WTC11 (cell line): ENCODE data around the gene ZDHHC1. TPM values are rescaled to one million over a fixed set of nuclear protein-coding genes. Genes with fewer than 3 reads are reported as not detected.

Source experiments
- ATAC-seq: fragments of 200-7000 bp; cut with Tn5 transposase; 2 replicates; pipeline ENCODE4 v1.10.0; 2021; ENCODE audit warnings: mild to moderate bottlenecking, moderate library complexity
- CTCF ChIA-PET: fragments of 300-600 bp; sonication (Branson Sonifier 250); formaldehyde crosslinking; loops from one replicate; lab custom pipeline; 2021; ENCODE audit warnings: antibody characterized with exemption; lab: Charles Lee
- POLR2A ChIA-PET: fragments of 350-600 bp; sonication (Branson Sonifier 250); formaldehyde crosslinking; loops from one replicate; lab custom pipeline; 2021; ENCODE audit warnings: antibody characterized with exemption; lab: Charles Lee
- DNase-seq: peaks from one replicate; pipeline ENCODE4 v3.0.0; 2021; ENCODE audit warnings: low spot score
- H3K27ac Mint-ChIP-seq: 2 replicates; pipeline ENCODE4 v1.8.0; 2021; ENCODE audit warnings: mixed read lengths
- H3K27me3 Mint-ChIP-seq: 2 replicates; pipeline ENCODE4 v1.8.0; 2021; ENCODE audit warnings: low read depth, mild to moderate bottlenecking, moderate library complexity, mixed read lengths
- H3K36me3 Mint-ChIP-seq: 2 replicates; pipeline ENCODE4 v1.8.0; 2021; ENCODE audit warnings: mixed read lengths
- H3K4me1 Mint-ChIP-seq: 2 replicates; pipeline ENCODE4 v1.8.0; 2022; ENCODE audit warnings: mixed read lengths
- H3K4me3 Mint-ChIP-seq: 2 replicates; pipeline ENCODE4 v1.8.0; 2021; ENCODE audit warnings: mild to moderate bottlenecking, moderate library complexity, mixed read lengths
- H3K9me3 Mint-ChIP-seq: 2 replicates; pipeline ENCODE4 v1.8.0; 2021; ENCODE audit warnings: mixed read lengths
- AR ChIP-seq: fragments of 250-450 bp; sonication (Bioruptor Pico); IDR thresholded peaks from 2 replicates; pipeline ENCODE4 v1.9.0; 2021; ENCODE audit warnings: mild to moderate bottlenecking
- E2F5 ChIP-seq: sonication (generic); formaldehyde crosslinking; IDR thresholded peaks from 2 replicates; pipeline ENCODE4 v1.8.1; 2022; ENCODE audit warnings: mild to moderate bottlenecking, moderate library complexity, missing genetic modification reagents
- ERG ChIP-seq: fragments of 250-450 bp; sonication (Bioruptor Pico); IDR thresholded peaks from 2 replicates; pipeline ENCODE4 v1.8.0; 2021; ENCODE audit warnings: mild to moderate bottlenecking
- GABPB1 ChIP-seq: sonication (generic); formaldehyde crosslinking; IDR thresholded peaks from 2 replicates; pipeline ENCODE4 v1.8.1; 2023; ENCODE audit warnings: mild to moderate bottlenecking, missing genetic modification reagents
- JAZF1 ChIP-seq: fragments of 250-450 bp; sonication (Bioruptor Pico); IDR thresholded peaks from 2 replicates; pipeline ENCODE4 v1.9.0; 2021; ENCODE audit warnings: moderate library complexity, mild to moderate bottlenecking, inconsistent platforms
- MYBL2 ChIP-seq: sonication (generic); formaldehyde crosslinking; IDR thresholded peaks from 2 replicates; pipeline ENCODE4 v1.8.1; 2023; ENCODE audit warnings: mild to moderate bottlenecking, moderate library complexity, missing genetic modification reagents
- NFE2L1 ChIP-seq: sonication (generic); formaldehyde crosslinking; IDR thresholded peaks from 2 replicates; pipeline ENCODE4 v1.8.1; 2023; ENCODE audit warnings: missing genetic modification reagents
- NR1H2 ChIP-seq: sonication (generic); formaldehyde crosslinking; IDR thresholded peaks from 2 replicates; pipeline ENCODE4 v1.9.0; 2021; ENCODE audit warnings: mild to moderate bottlenecking, moderate library complexity, missing genetic modification reagents
- PREB ChIP-seq: sonication (generic); formaldehyde crosslinking; IDR thresholded peaks from 2 replicates; pipeline ENCODE4 v1.8.1; 2022; ENCODE audit warnings: mild to moderate bottlenecking, missing genetic modification reagents, moderate library complexity, borderline replicate concordance
- SMAD4 ChIP-seq: sonication (generic); formaldehyde crosslinking; IDR thresholded peaks from 2 replicates; pipeline ENCODE4 v1.8.0; 2022; ENCODE audit warnings: mild to moderate bottlenecking, missing genetic modification reagents
- TEAD4 ChIP-seq: sonication (generic); formaldehyde crosslinking; IDR thresholded peaks from 2 replicates; pipeline ENCODE4 v1.8.0; 2022; ENCODE audit warnings: mild to moderate bottlenecking, missing genetic modification reagents
- ZBTB43 ChIP-seq: sonication (generic); formaldehyde crosslinking; IDR thresholded peaks from 2 replicates; pipeline ENCODE4 v1.8.1; 2023; ENCODE audit warnings: mild to moderate bottlenecking, missing genetic modification reagents
- ZNF317 ChIP-seq: sonication (generic); formaldehyde crosslinking; IDR thresholded peaks from 2 replicates; pipeline ENCODE4 v1.8.1; 2023; ENCODE audit warnings: low read depth, mild to moderate bottlenecking, moderate library complexity, missing genetic modification reagents, borderline replicate concordance
- ZNF423 ChIP-seq: fragments of 250-450 bp; sonication (Bioruptor Pico); IDR thresholded peaks from 2 replicates; pipeline ENCODE4 v2.1.2; 2022; ENCODE audit warnings: mild to moderate bottlenecking, moderate library complexity
- ZNF512 ChIP-seq: sonication (generic); formaldehyde crosslinking; IDR thresholded peaks from 2 replicates; pipeline ENCODE4 v1.8.1; 2022; ENCODE audit warnings: missing genetic modification reagents, borderline replicate concordance
- total RNA-seq: library from RNA; stranded (reverse); gene quantifications from 3 replicates; pipeline ENCODE4 v1.2.3, GENCODE V29; 2021

ZDHHC1 gene
- total RNA-seq, 1 experiment from 2014 or later, result 4.2 TPM

- POLR2A ChIA-PET, result no interaction called here
- Mint-ChIP-seq H3K27me3 (peaks cover 53% of the 10 kb centered on the region), H3K9me3 (no peaks in the 10 kb centered on the region)
Measured at GRCh38 chr16:67390816-67391423, 25.4 kb downstream of the ZDHHC1 start.

More at GRCh38 chr16:67390816-67391423, 25.4 kb downstream of the ZDHHC1 start:
- no peak for TF ChIP-seq ZNF317
- no peak for TF ChIP-seq ERG (CRISPR knock-in tag)
- no peak for TF ChIP-seq E2F5 (CRISPR knock-in tag)
- TF ChIP-seq MYBL2 (CRISPR knock-in tag), result no peak
- TF ChIP-seq ZNF512 (CRISPR knock-in tag), result no peak
- no peak for TF ChIP-seq JAZF1
- TF ChIP-seq GABPB1 (CRISPR knock-in tag), result no peak
- TF ChIP-seq AR (CRISPR knock-in tag), result no peak
- TF ChIP-seq PREB (CRISPR knock-in tag), result no peak
- no peak for TF ChIP-seq NR1H2 (CRISPR knock-in tag)
- TF ChIP-seq ZNF423 (CRISPR knock-in tag), result no peak
- TF ChIP-seq ZBTB43 (CRISPR knock-in tag), result no peak
- TF ChIP-seq SMAD4 (CRISPR knock-in tag), result no peak
- TF ChIP-seq NFE2L1 (CRISPR knock-in tag), result no peak
- no peak for TF ChIP-seq TEAD4 (CRISPR knock-in tag)
- Mint-ChIP-seq H3K36me3 (no peaks in the 10 kb centered on the region), H3K27ac (no peak overlapping the region), H3K4me3 (no peak overlapping the region), H3K4me1 (peaks cover 26% of the 10 kb centered on the region)
- DNase-seq (no peak), ATAC-seq (no peak)
- CTCF ChIA-PET, result interaction anchor here (0.6 to 6.8 kb wide), 8 partner anchors 9 to 236 kb away, joined by 3 to 36 read pairs (median 4); partner anchors contain the start of genes HSD11B2, KCTD19 and LRRC36
